RWPE1 (cell line): ENCODE data around the gene U2AF1L4.

Source experiments
- CTCF ChIA-PET: fragments of 350-600 bp; sonication (Branson Sonifier 250); formaldehyde crosslinking; extraction: SDS; loops from one replicate; lab custom pipeline; 2021; lab: Yijun Ruan, JAX
- POLR2A ChIA-PET: fragments of 400-600 bp; formaldehyde crosslinking; extraction: SDS; loops from one replicate; lab custom pipeline; 2020; ENCODE audit warnings: antibody characterized with exemption; ENCODE audit not compliant: low non-redundant PET; lab: Yijun Ruan, JAX
- DNase-seq: peaks from one replicate; pipeline ENCODE4 v3.0.0; 2012; ENCODE audit warnings: low spot score
- H3K27ac ChIP-seq: fragments of 450-650 bp; 2 replicates; pipeline ENCODE4 v1.5.1; 2017
- CTCF ChIP-seq: fragments of 450-650 bp; conservative IDR thresholded peaks from 2 replicates; pipeline ENCODE4 v1.5.1; 2017; ENCODE audit warnings: low read depth, mild to moderate bottlenecking

The U2AF1L4 gene

GRCh38 chr19:35742121-35742724 is 3.0 kb downstream of the U2AF1L4 start, which contains the start of gene IGFLR1:
TSS of gene IGFLR1 (minus strand) at chr19:35742452. CDS start at chr19:35741180, 1,272 bp downstream.
- DNase-seq = no peak
- ChIA-PET CTCF (interaction anchor here (0.7 kb wide), 1 partner anchor 14 kb away, joined by 3 read pairs; no protein-coding TSS in a partner anchor), POLR2A (no interaction called here)
- H3K27ac ChIP-seq = peak within 1 kb of the TSS; percentile 87
- TF ChIP-seq CTCF = no peak

GRCh38 chr19:35741203-35741515 is 4.1 kb downstream of the U2AF1L4 start:
- DNase-seq = no peak
- CTCF ChIA-PET = interaction anchor here (0.8 kb wide), 1 partner anchor 18 kb away, joined by 3 read pairs; no protein-coding TSS in a partner anchor
- peak overlapping the region; percentile 87 for H3K27ac ChIP-seq
- TF ChIP-seq CTCF = no peak; the same call in 1 of the 2 replicates
- POLR2A ChIA-PET = interaction anchor here (1.4 kb wide), 1 partner anchor 22 kb away, joined by 4 read pairs; no protein-coding TSS in a partner anchor

- TF ChIP-seq CTCF = no peak
- CTCF ChIA-PET = interaction anchor here (0.8 kb wide), 1 partner anchor 18 kb away, joined by 3 read pairs; no protein-coding TSS in a partner anchor
- DNase-seq = peak; percentile 99
- H3K27ac ChIP-seq = peak overlapping the region; percentile 87
- POLR2A ChIA-PET = interaction anchor here (1.4 kb wide), 1 partner anchor 22 kb away, joined by 4 read pairs; no protein-coding TSS in a partner anchor
Measured at GRCh38 chr19:35740423-35741202, 4.6 kb downstream of the U2AF1L4 start.

- H3K27ac ChIP-seq = peak overlapping the region; percentile 87
- ChIA-PET CTCF (interaction anchor here (0.8 kb wide), 1 partner anchor 17 kb away, joined by 3 read pairs; no protein-coding TSS in a partner anchor), POLR2A (interaction anchor here (1.4 kb wide), 1 partner anchor 21 kb away, joined by 4 read pairs; no protein-coding TSS in a partner anchor)
Measured at GRCh38 chr19:35740108-35740422, 5.2 kb downstream of the U2AF1L4 start.

GRCh38 chr19:35739275-35740107 is 5.7 kb downstream of the U2AF1L4 start:
- no peak for TF ChIP-seq CTCF
- ChIA-PET POLR2A (interaction anchor here (1.4 kb wide), 1 partner anchor 21 kb away, joined by 4 read pairs; no protein-coding TSS in a partner anchor), CTCF (no interaction called here)
- DNase-seq = no peak
- H3K27ac ChIP-seq = peak overlapping the region; percentile 87

More at GRCh38 chr19:35740108-35740422, 5.2 kb downstream of the U2AF1L4 start:
- no peak for TF ChIP-seq CTCF
- DNase-seq = no peak

- CTCF ChIA-PET = no interaction called here
- DNase-seq = no peak
- peak overlapping the region; percentile 87 for H3K27ac ChIP-seq
- POLR2A ChIA-PET = no interaction called here
- TF ChIP-seq CTCF = no peak
Measured at GRCh38 chr19:35738887-35739229, 6.4 kb downstream of the U2AF1L4 start.
